ENCODE measurements around the gene COX8A.

COX8A gene

GRCh38 chr11:64014356-64014755 lies 39.9 kb downstream of the COX8A start:
- TF ChIP-seq CTCF (IDR thresholded peaks at IDR 0.05) = no peak

GRCh38 chr11:64015510-64015909 lies 41.1 kb downstream of the COX8A start:
- TF ChIP-seq CTCF (IDR thresholded peaks at IDR 0.05) = no peak

GRCh38 chr11:64015935-64016845 lies 41.8 kb downstream of the COX8A start:
- TF ChIP-seq CTCF (IDR thresholded peaks at IDR 0.05) = no peak

- no peak for TF ChIP-seq CTCF (IDR thresholded peaks at IDR 0.05)
Measured at GRCh38 chr11:64017945-64018224, 43.5 kb downstream of the COX8A start.

GRCh38 chr11:64018310-64018709 lies 43.9 kb downstream of the COX8A start:
- TF ChIP-seq CTCF (IDR thresholded peaks at IDR 0.05) = no peak

- no peak for TF ChIP-seq CTCF (IDR thresholded peaks at IDR 0.05)
Measured at GRCh38 chr11:64019106-64020037, 45.0 kb downstream of the COX8A start.

- TF ChIP-seq CTCF (IDR thresholded peaks at IDR 0.05) = no peak
Measured at GRCh38 chr11:64020976-64021756, 46.7 kb downstream of the COX8A start.
